Measurements from ENCODE around the gene CLN3.

CLN3 gene

GRCh38 chr16:28526201-28527099, 34.6 kb upstream of the CLN3 start:
- H3K27me3 Mint-ChIP-seq (ENCODE audit: low read depth), result peaks cover 8% of the 10 kb centered on the region
- H3K4me1 Mint-ChIP-seq (ENCODE audit: low read depth), result no peaks in the 10 kb centered on the region
- no peaks in the 10 kb centered on the region for H3K36me3 Mint-ChIP-seq (ENCODE audit: low read depth)
- H3K4me3 Mint-ChIP-seq, result no peak overlapping the region
- no peaks in the 10 kb centered on the region for H3K9me3 Mint-ChIP-seq
- H3K27ac Mint-ChIP-seq, result no peak overlapping the region

DNA sequence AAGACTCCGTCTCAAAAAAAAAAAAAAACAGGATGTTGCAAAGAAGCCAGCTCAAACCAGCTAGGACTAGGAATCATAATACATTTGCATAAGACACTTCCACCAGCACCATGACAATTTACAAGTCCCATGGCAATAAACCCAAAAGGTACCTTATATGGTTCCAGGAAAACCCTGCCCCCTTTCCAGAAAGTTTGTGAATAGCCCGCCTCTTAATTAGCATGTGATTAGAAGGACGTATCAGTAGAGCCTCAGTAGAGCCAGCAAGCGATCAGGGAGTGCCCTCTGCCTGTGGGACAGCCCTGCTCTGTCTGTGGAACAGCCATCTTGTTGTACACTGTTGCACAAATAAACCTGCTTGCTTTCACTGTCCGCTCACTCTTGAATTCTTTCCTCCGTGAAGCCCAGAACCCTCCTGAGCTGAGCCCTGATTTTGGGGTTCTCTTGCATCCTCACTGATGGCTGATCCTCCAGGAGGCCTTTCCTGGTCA, 32.9 kb upstream of the CLN3 start:
- no peak overlapping the region for H3K27ac Mint-ChIP-seq
- H3K36me3 Mint-ChIP-seq (ENCODE audit: low read depth), result no peaks in the 10 kb centered on the region
- peaks cover 8% of the 10 kb centered on the region for H3K27me3 Mint-ChIP-seq (ENCODE audit: low read depth)
- no peaks in the 10 kb centered on the region for H3K4me1 Mint-ChIP-seq (ENCODE audit: low read depth)
- no peaks in the 10 kb centered on the region for H3K9me3 Mint-ChIP-seq
- no peak overlapping the region for H3K4me3 Mint-ChIP-seq

- H3K4me3 Mint-ChIP-seq, result no peak overlapping the region
Measured at GRCh38 chr16:28522792-28523191, 30.9 kb upstream of the CLN3 start.

GRCh38 chr16:28521436-28521835, 29.6 kb upstream of the CLN3 start:
- no peak overlapping the region for H3K27ac Mint-ChIP-seq
- H3K27me3 Mint-ChIP-seq (ENCODE audit: low read depth), result peaks cover 5% of the 10 kb centered on the region
- no peaks in the 10 kb centered on the region for H3K9me3 Mint-ChIP-seq
- H3K36me3 Mint-ChIP-seq (ENCODE audit: low read depth), result no peaks in the 10 kb centered on the region
- H3K4me3 Mint-ChIP-seq, result no peak overlapping the region
- no peaks in the 10 kb centered on the region for H3K4me1 Mint-ChIP-seq (ENCODE audit: low read depth)

More at GRCh38 chr16:28522792-28523191, 30.9 kb upstream of the CLN3 start:
- H3K27ac Mint-ChIP-seq, result no peak overlapping the region
- H3K27me3 Mint-ChIP-seq (ENCODE audit: low read depth), result peaks cover 8% of the 10 kb centered on the region
- H3K9me3 Mint-ChIP-seq, result no peaks in the 10 kb centered on the region
- H3K36me3 Mint-ChIP-seq (ENCODE audit: low read depth), result no peaks in the 10 kb centered on the region
- H3K4me1 Mint-ChIP-seq (ENCODE audit: low read depth), result no peaks in the 10 kb centered on the region

GRCh38 chr16:28520672-28521071, 28.8 kb upstream of the CLN3 start:
- Mint-ChIP-seq H3K27me3 (ENCODE audit: low read depth) (peaks cover 4% of the 10 kb centered on the region), H3K9me3 (no peaks in the 10 kb centered on the region)

GRCh38 chr16:28514246-28514645, 22.4 kb upstream of the CLN3 start:
- H3K36me3 Mint-ChIP-seq (ENCODE audit: low read depth), result no peaks in the 10 kb centered on the region
- no peaks in the 10 kb centered on the region for H3K9me3 Mint-ChIP-seq
- H3K27me3 Mint-ChIP-seq (ENCODE audit: low read depth), result peaks cover 4% of the 10 kb centered on the region
- peaks cover 8% of the 10 kb centered on the region for H3K4me1 Mint-ChIP-seq (ENCODE audit: low read depth)
- H3K4me3 Mint-ChIP-seq, result no peak overlapping the region
- no peak overlapping the region for H3K27ac Mint-ChIP-seq

More at GRCh38 chr16:28520672-28521071, 28.8 kb upstream of the CLN3 start:
- Mint-ChIP-seq H3K36me3 (ENCODE audit: low read depth) (no peaks in the 10 kb centered on the region), H3K27ac (no peak overlapping the region), H3K4me1 (ENCODE audit: low read depth) (no peaks in the 10 kb centered on the region), H3K4me3 (no peak overlapping the region)

DNA sequence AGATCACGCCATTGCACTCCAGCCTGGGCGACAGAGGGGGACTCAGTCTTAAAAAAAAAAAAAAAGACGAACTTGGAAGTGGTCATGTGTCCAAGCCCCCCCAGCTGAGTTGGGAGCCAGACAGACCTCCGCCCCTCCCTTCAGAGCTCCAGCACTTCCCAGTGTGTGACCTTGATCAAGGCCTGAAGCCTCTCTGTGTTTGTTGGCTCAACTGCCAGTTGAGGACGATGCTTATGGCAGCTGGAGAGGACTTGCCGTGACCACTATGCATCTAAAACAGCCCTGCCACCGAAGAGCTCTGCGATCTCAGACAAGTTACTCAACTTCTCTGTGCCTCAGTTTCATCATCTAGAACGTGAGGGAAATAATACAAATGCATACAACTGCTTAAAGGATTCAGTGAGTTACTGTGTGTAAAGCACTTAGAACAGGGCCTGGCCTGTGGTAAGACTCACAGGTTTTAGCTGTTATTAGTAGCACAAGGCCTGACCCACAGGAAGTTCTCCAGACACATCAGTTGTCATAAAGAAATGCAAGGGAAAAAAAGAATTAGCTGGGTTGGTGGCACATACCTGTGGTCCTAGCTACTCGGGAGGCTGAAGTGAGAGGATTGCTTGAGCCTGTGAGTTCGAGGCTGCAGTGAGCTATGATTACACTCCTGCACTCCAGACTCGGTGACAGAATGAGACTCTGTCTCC, 21.8 kb upstream of the CLN3 start:
- Mint-ChIP-seq H3K9me3 (no peaks in the 10 kb centered on the region), H3K4me1 (ENCODE audit: low read depth) (peaks cover 8% of the 10 kb centered on the region), H3K36me3 (ENCODE audit: low read depth) (no peaks in the 10 kb centered on the region), H3K27me3 (ENCODE audit: low read depth) (peaks cover 4% of the 10 kb centered on the region), H3K4me3 (no peak overlapping the region), H3K27ac (no peak overlapping the region)

- Mint-ChIP-seq H3K9me3 (no peaks in the 10 kb centered on the region), H3K4me1 (ENCODE audit: low read depth) (peaks cover 18% of the 10 kb centered on the region), H3K27ac (no peak overlapping the region), H3K36me3 (ENCODE audit: low read depth) (no peaks in the 10 kb centered on the region), H3K27me3 (ENCODE audit: low read depth) (peaks cover 4% of the 10 kb centered on the region), H3K4me3 (no peak overlapping the region)
Measured at GRCh38 chr16:28511801-28512789, 20.2 kb upstream of the CLN3 start.

DNA sequence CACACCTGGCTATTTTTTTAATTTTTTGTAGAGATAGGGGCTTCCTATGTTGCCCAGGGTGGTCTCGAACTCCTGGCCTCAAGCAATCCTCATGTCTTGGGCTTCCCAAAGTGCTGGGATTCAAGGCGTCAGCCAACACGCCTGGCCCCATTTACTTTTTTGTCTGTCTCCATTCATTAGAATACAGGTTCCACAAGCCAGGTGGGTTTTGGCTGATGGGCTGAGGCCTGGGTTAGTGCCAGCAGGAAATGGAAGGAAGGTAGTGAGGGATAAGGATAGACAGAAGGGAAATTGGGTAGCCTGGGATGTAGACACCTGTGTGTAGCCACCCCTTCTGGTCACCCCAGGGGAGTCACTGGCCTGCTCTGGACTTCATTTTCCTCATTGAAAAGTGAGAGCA, 19.2 kb upstream of the CLN3 start:
- Mint-ChIP-seq H3K36me3 (ENCODE audit: low read depth) (no peaks in the 10 kb centered on the region), H3K27me3 (ENCODE audit: low read depth) (peaks cover 13% of the 10 kb centered on the region), H3K4me1 (ENCODE audit: low read depth) (peaks cover 23% of the 10 kb centered on the region), H3K27ac (no peak overlapping the region), H3K9me3 (no peaks in the 10 kb centered on the region), H3K4me3 (no peak overlapping the region)

GRCh38 chr16:28505489-28506137, 13.7 kb upstream of the CLN3 start:
- no peak overlapping the region for H3K27ac Mint-ChIP-seq
- no peak overlapping the region for H3K4me3 Mint-ChIP-seq
- H3K36me3 Mint-ChIP-seq (ENCODE audit: low read depth), result no peaks in the 10 kb centered on the region
- no peaks in the 10 kb centered on the region for H3K9me3 Mint-ChIP-seq
- H3K27me3 Mint-ChIP-seq (ENCODE audit: low read depth), result peaks cover 18% of the 10 kb centered on the region
- H3K4me1 Mint-ChIP-seq (ENCODE audit: low read depth), result peaks cover 18% of the 10 kb centered on the region

- Mint-ChIP-seq H3K27me3 (ENCODE audit: low read depth) (peaks cover 18% of the 10 kb centered on the region), H3K4me3 (no peak overlapping the region), H3K36me3 (ENCODE audit: low read depth) (no peaks in the 10 kb centered on the region), H3K9me3 (no peaks in the 10 kb centered on the region), H3K4me1 (ENCODE audit: low read depth) (peaks cover 16% of the 10 kb centered on the region), H3K27ac (no peak overlapping the region)
Measured at GRCh38 chr16:28504707-28505404, 13.0 kb upstream of the CLN3 start.

DNA sequence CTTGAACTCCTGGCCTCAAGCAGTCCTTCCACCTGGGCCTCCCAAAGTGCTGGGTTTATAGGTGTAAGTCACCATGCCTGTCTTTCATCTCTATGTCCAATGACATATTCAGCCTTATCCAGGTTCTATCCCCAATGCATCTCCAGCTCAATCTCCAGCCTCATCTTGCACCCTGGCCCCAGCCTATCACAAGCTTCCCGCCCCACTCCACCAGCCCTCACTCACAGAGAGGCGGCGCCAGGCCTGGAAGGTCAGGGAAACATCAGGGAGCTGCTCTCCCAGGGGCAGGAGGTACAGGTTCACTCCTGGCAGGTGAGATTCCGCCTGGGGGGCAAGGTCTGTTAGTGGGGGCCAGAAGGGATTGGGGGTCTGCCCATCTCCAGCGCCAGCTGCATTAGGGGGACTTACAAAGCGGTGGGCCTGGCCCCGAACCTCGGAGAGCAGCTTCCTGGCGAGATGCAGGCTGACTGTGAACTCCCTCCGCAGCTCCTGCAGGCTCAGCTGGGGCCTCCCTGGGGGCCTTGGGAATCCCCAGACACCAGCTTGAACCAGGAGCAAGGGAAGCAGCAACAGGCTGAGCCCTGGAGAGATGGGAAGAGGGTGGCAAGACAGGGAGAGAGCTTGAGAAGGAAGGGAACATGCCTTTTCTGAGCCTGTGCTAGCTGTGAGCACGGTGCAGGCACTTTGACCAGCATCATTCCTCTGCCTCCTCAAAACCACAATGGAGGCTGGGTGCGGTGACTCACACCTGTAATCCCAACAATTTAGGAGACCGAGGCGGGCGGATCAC, 11.8 kb upstream of the CLN3 start:
- no peak overlapping the region for H3K27ac Mint-ChIP-seq
- H3K27me3 Mint-ChIP-seq (ENCODE audit: low read depth), result peaks cover 18% of the 10 kb centered on the region
- H3K9me3 Mint-ChIP-seq, result no peaks in the 10 kb centered on the region
- H3K36me3 Mint-ChIP-seq (ENCODE audit: low read depth), result peaks cover 3% of the 10 kb centered on the region
- no peak overlapping the region for H3K4me3 Mint-ChIP-seq
- peaks cover 16% of the 10 kb centered on the region for H3K4me1 Mint-ChIP-seq (ENCODE audit: low read depth)

GRCh38 chr16:28502290-28502689, 10.4 kb upstream of the CLN3 start:
- Mint-ChIP-seq H3K9me3 (no peaks in the 10 kb centered on the region), H3K4me3 (no peak overlapping the region)

More at GRCh38 chr16:28502290-28502689, 10.4 kb upstream of the CLN3 start:
- Mint-ChIP-seq H3K27ac (no peak overlapping the region), H3K4me1 (ENCODE audit: low read depth) (peaks cover 9% of the 10 kb centered on the region), H3K27me3 (ENCODE audit: low read depth) (peaks cover 18% of the 10 kb centered on the region), H3K36me3 (ENCODE audit: low read depth) (peaks cover 4% of the 10 kb centered on the region)

Data from T-helper 1 cell treated with Interleukin-12 subunit alpha and Interleukin-12 subunit beta and Interleukin-4 antibody, amounts not matched to agents 30 μg/mL and 1 μg/mL, for 36 hours (primary cell).